HG03097 (cell line): ENCODE measurements around the gene RAPGEF2.

Experiments
- ATAC-seq: cut with Tn5 transposase; IDR thresholded peaks from one replicate; pipeline ENCODE4 v1.9.1; 2021; ENCODE audit not compliant: unreplicated experiment, low FRiP score

Gene RAPGEF2

GRCh38 chr4:159188646-159189045, 85.8 kb downstream of the RAPGEF2 start:
- ATAC-seq, result no peak

GRCh38 chr4:159190651-159191050, 87.8 kb downstream of the RAPGEF2 start:
- ATAC-seq, result no peak

GRCh38 chr4:159191989-159192388, 89.1 kb downstream of the RAPGEF2 start:
- ATAC-seq, result no peak

GRCh38 chr4:159193046-159193620, 90.3 kb downstream of the RAPGEF2 start:
- ATAC-seq, result no peak

- ATAC-seq, result no peak
These were observed 92.5 kb downstream of the RAPGEF2 start for GRCh38 chr4:159195361-159195769.

- ATAC-seq, result no peak
These were observed 94.5 kb downstream of the RAPGEF2 start for GRCh38 chr4:159197260-159197884.

- ATAC-seq, result no peak
These were observed 95.0 kb downstream of the RAPGEF2 start for GRCh38 chr4:159197885-159198269.

- ATAC-seq, result no peak
These were observed 96.9 kb downstream of the RAPGEF2 start for GRCh38 chr4:159199826-159200225.

- no peak for ATAC-seq
These were observed 98.3 kb downstream of the RAPGEF2 start for GRCh38 chr4:159201168-159201567.

- no peak for ATAC-seq
These were observed 101.7 kb downstream of the RAPGEF2 start for GRCh38 chr4:159204566-159204965.

- ATAC-seq, result no peak
These were observed 102.6 kb downstream of the RAPGEF2 start for GRCh38 chr4:159205466-159205865.

- peak; percentile 92 for ATAC-seq
These were observed 103.6 kb downstream of the RAPGEF2 start for GRCh38 chr4:159206427-159206871.

GRCh38 chr4:159209249-159209648, 106.4 kb downstream of the RAPGEF2 start:
- ATAC-seq, result no peak

GRCh38 chr4:159210975-159211374, 108.1 kb downstream of the RAPGEF2 start:
- ATAC-seq, result no peak

- ATAC-seq, result no peak
These were observed 109.9 kb downstream of the RAPGEF2 start for GRCh38 chr4:159212675-159213293.

- no peak for ATAC-seq
These were observed 114.0 kb downstream of the RAPGEF2 start for GRCh38 chr4:159216834-159217233.

GRCh38 chr4:159219862-159220261, 117.0 kb downstream of the RAPGEF2 start:
- ATAC-seq, result no peak

- ATAC-seq, result no peak
These were observed 117.5 kb downstream of the RAPGEF2 start for GRCh38 chr4:159220353-159220752.

GRCh38 chr4:159221280-159221679, 118.4 kb downstream of the RAPGEF2 start:
- no peak for ATAC-seq

GRCh38 chr4:159222043-159222552, 119.2 kb downstream of the RAPGEF2 start:
- no peak for ATAC-seq

- no peak for ATAC-seq
These were observed 121.5 kb downstream of the RAPGEF2 start for GRCh38 chr4:159224408-159224807.

- no peak for ATAC-seq
These were observed 124.5 kb downstream of the RAPGEF2 start for GRCh38 chr4:159227378-159227777.
